Measurements from ENCODE around the gene FAM193B.

FAM193B gene

DNA sequence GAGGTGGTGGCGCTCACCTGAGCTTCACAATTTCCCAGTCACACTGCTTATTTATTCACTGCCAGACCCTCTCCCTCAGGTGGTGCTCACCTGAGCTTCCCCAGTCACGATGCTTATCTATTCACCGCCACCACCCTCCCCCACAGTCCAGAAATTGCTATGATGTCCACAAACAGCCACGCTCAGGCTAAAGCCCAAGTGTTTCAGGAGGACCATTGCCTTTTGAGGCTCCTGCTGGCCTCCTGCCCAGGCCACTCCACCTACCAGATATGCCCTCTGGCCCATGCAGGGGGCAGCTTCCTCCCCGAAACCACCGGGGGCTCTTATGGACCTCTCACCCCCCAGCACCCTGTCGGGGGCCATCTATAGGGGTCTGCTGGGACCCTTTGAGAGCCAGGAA is 61.5 kb downstream of the FAM193B start:
- Histone ChIP-seq H3K36me3 (ENCODE audit: control insufficient read depth, insufficient read depth, low read length) (peaks cover 11% of the 10 kb centered on the region), H3K79me2 (ENCODE audit: control insufficient read depth, insufficient read depth, low read length) (peaks cover 2% of the 10 kb centered on the region), H3K27me3 (ENCODE audit: insufficient read depth, low read length, poor library complexity) (no peaks in the 10 kb centered on the region), H2BK120ac (ENCODE audit: low read depth, low read length) (no peak overlapping the region), H4K8ac (ENCODE audit: low read depth, low read length) (no peak overlapping the region), H3K27ac (ENCODE audit: low read depth, low read length) (no peak overlapping the region), H3K23ac (ENCODE audit: low read length) (no peak overlapping the region), H3K4me2 (ENCODE audit: low read length) (no peak overlapping the region), H3K79me1 (ENCODE audit: low read length) (peaks cover 7% of the 10 kb centered on the region), H4K5ac (ENCODE audit: low read length) (no peak overlapping the region), H2BK5ac (ENCODE audit: low read length) (no peak overlapping the region), H3K4ac (ENCODE audit: low read depth, low read length) (no peak overlapping the region), H3K9ac (ENCODE audit: low read length) (peak overlapping the region; percentile 10), H3K4me3 (ENCODE audit: low read length) (no peak overlapping the region), H2BK15ac (replicated peaks; ENCODE audit: low read depth) (no peak overlapping the region), H3K18ac (ENCODE audit: low read length) (no peak overlapping the region), H2AK5ac (ENCODE audit: low read length) (no peak overlapping the region), H3K4me1 (ENCODE audit: control insufficient read depth, low read depth, low read length) (peaks cover 11% of the 10 kb centered on the region), H3K56ac (ENCODE audit: low read length) (peak overlapping the region; percentile 50)
- no peak for DNase-seq
- no CpG with 5 or more reads among the region's 7 CpGs for WGBS (ENCODE audit: extremely low coverage, insufficient coverage, low lambda C conversion rate)

DNA sequence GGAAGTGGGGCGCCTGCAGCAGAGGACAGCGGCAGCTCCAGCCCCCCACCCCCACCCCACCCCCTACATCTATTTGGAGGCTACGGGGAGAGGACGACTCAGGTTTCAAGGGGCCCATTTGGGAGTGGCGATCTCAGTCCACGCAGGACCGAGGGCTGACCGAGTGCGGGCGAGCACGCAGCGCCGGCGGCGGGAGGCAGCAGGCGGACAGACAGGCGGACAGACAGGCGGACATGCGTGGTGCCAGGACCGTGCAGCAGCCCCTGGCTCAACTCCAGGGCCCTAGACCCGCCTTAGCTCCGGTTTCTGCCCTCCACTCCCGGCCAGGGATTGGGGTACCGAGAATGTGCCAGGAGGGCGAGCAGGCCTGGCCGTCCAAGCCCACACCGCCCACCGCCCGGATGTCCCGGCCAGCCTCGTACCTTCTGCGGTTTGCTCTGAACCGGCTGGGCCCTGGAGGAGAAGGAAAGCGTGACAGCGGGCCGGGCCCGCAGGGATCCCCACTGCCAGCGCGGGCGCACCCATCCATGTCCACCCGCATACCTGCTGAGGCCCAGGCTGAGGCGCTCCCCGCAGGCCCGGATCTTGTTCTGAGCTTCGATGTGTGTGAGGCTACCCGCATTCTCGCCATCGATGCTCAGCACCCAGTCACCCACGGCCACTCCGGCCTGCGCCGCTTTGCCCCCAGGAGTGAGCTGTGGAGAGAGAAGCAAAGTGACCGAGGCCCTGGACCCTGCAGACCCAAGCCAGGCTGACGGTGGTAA is 62.2 kb downstream of the FAM193B start:
- no CpG with 5 or more reads among the region's 54 CpGs for WGBS (ENCODE audit: extremely low coverage, insufficient coverage, low lambda C conversion rate)
- no peak overlapping the region for H4K5ac ChIP-seq (ENCODE audit: low read length)
- no peak overlapping the region for H2BK120ac ChIP-seq (ENCODE audit: low read depth, low read length)
- H3K4me3 ChIP-seq (ENCODE audit: low read length): no peak overlapping the region
- no peak overlapping the region for H3K4me2 ChIP-seq (ENCODE audit: low read length)
- H3K9ac ChIP-seq (ENCODE audit: low read length): no peak overlapping the region
- no peak overlapping the region for H3K4ac ChIP-seq (ENCODE audit: low read depth, low read length)
- peaks cover 7% of the 10 kb centered on the region for H3K79me1 ChIP-seq (ENCODE audit: low read length)
- peaks cover 17% of the 10 kb centered on the region for H3K36me3 ChIP-seq (ENCODE audit: control insufficient read depth, insufficient read depth, low read length)
- no peak overlapping the region for H3K27ac ChIP-seq (ENCODE audit: low read depth, low read length)
- peaks cover 2% of the 10 kb centered on the region for H3K79me2 ChIP-seq (ENCODE audit: control insufficient read depth, insufficient read depth, low read length)
- DNase-seq: no peak
- peaks cover 11% of the 10 kb centered on the region for H3K4me1 ChIP-seq (ENCODE audit: control insufficient read depth, low read depth, low read length)
- peak overlapping the region; percentile 69 for H3K56ac ChIP-seq (ENCODE audit: low read length)
- no peak overlapping the region for H2BK5ac ChIP-seq (ENCODE audit: low read length)
- H2BK15ac ChIP-seq (replicated peaks; ENCODE audit: low read depth): no peak overlapping the region
- no peaks in the 10 kb centered on the region for H3K27me3 ChIP-seq (ENCODE audit: insufficient read depth, low read length, poor library complexity)
- H2AK5ac ChIP-seq (ENCODE audit: low read length): no peak overlapping the region
- no peak overlapping the region for H3K18ac ChIP-seq (ENCODE audit: low read length)
- no peak overlapping the region for H4K8ac ChIP-seq (ENCODE audit: low read depth, low read length)
- no peak overlapping the region for H3K23ac ChIP-seq (ENCODE audit: low read length)

DNA sequence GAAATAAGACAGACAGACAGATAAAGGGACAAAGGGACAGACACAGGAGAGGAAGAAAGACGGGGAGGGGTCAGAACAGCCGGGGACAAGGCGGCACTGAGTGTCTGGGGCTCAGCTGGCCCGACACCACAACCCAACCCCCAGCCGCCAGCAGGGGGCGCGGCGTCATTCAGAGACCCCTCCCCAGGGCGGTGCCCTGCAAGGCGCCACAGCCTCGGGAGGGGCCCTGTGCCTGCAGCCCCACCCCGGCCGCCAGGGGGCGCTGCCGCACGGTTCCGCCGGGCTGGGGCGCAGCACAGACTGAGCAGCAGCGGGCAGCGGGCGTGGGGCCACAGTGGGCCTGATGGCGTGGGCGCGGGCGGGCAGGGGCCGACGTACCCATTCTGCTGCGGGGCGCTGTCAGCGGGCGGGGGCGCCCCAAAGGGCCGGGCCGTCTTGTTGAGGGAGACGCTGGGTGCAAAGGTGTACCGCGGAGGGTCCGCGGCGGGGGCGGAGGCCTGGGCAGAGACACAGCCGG is 62.9 kb downstream of the FAM193B start:
- peaks cover 2% of the 10 kb centered on the region for H3K79me2 ChIP-seq (ENCODE audit: control insufficient read depth, insufficient read depth, low read length)
- H2AK5ac ChIP-seq (ENCODE audit: low read length): no peak overlapping the region
- no peak overlapping the region for H4K5ac ChIP-seq (ENCODE audit: low read length)
- no peak overlapping the region for H3K18ac ChIP-seq (ENCODE audit: low read length)
- H3K4me2 ChIP-seq (ENCODE audit: low read length): no peak overlapping the region
- no peak overlapping the region for H3K23ac ChIP-seq (ENCODE audit: low read length)
- H3K27me3 ChIP-seq (ENCODE audit: insufficient read depth, low read length, poor library complexity): no peaks in the 10 kb centered on the region
- peak; percentile 91 for DNase-seq
- H2BK15ac ChIP-seq (replicated peaks; ENCODE audit: low read depth): no peak overlapping the region
- H3K36me3 ChIP-seq (ENCODE audit: control insufficient read depth, insufficient read depth, low read length): peaks cover 18% of the 10 kb centered on the region
- no CpG with 5 or more reads among the region's 43 CpGs for WGBS (ENCODE audit: extremely low coverage, insufficient coverage, low lambda C conversion rate)
- no peak overlapping the region for H2BK5ac ChIP-seq (ENCODE audit: low read length)
- peak overlapping the region; percentile 76 for H3K56ac ChIP-seq (ENCODE audit: low read length)
- H3K4me1 ChIP-seq (ENCODE audit: control insufficient read depth, low read depth, low read length): peaks cover 11% of the 10 kb centered on the region
- H3K9ac ChIP-seq (ENCODE audit: low read length): peak overlapping the region; percentile 31
- no peak overlapping the region for H2BK120ac ChIP-seq (ENCODE audit: low read depth, low read length)
- H3K27ac ChIP-seq (ENCODE audit: low read depth, low read length): peak overlapping the region; percentile 2
- H3K4me3 ChIP-seq (ENCODE audit: low read length): no peak overlapping the region
- peaks cover 7% of the 10 kb centered on the region for H3K79me1 ChIP-seq (ENCODE audit: low read length)
- no peak overlapping the region for H4K8ac ChIP-seq (ENCODE audit: low read depth, low read length)
- H3K4ac ChIP-seq (ENCODE audit: low read depth, low read length): no peak overlapping the region

DNA sequence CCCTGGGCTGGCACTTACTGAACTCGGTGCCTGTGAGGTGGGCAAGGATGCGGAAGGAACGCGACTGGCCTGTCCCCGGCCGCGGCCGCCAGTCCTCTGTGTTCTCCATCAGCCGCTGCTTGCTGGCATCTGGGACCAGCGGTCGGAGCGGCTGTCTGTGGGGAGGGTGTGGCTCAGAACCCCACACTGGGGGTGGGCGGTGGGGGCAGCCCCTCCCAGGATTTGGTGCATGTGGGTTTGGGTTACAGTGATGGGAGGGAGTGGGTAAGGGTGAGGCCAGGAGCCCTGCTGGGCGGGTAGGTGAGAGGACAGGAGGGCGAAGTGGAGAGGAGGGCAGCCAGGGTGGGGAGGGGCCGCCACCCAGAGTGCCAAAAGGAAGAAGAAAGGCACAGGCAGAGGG is 63.4 kb downstream of the FAM193B start:
- Histone ChIP-seq H3K36me3 (ENCODE audit: control insufficient read depth, insufficient read depth, low read length) (peaks cover 20% of the 10 kb centered on the region), H3K4me1 (ENCODE audit: control insufficient read depth, low read depth, low read length) (peaks cover 11% of the 10 kb centered on the region), H2BK120ac (ENCODE audit: low read depth, low read length) (no peak overlapping the region), H4K5ac (ENCODE audit: low read length) (no peak overlapping the region), H3K23ac (ENCODE audit: low read length) (no peak overlapping the region), H4K8ac (ENCODE audit: low read depth, low read length) (no peak overlapping the region), H3K4me3 (ENCODE audit: low read length) (no peak overlapping the region), H3K18ac (ENCODE audit: low read length) (no peak overlapping the region), H2BK5ac (ENCODE audit: low read length) (no peak overlapping the region), H3K4me2 (ENCODE audit: low read length) (no peak overlapping the region), H3K27ac (ENCODE audit: low read depth, low read length) (peak overlapping the region; percentile 2), H3K79me2 (ENCODE audit: control insufficient read depth, insufficient read depth, low read length) (no peaks in the 10 kb centered on the region), H2AK5ac (ENCODE audit: low read length) (no peak overlapping the region), H3K79me1 (ENCODE audit: low read length) (peaks cover 7% of the 10 kb centered on the region), H3K27me3 (ENCODE audit: insufficient read depth, low read length, poor library complexity) (no peaks in the 10 kb centered on the region), H3K56ac (ENCODE audit: low read length) (peak overlapping the region; percentile 76), H2BK15ac (replicated peaks; ENCODE audit: low read depth) (no peak overlapping the region), H3K4ac (ENCODE audit: low read depth, low read length) (no peak overlapping the region), H3K9ac (ENCODE audit: low read length) (peak overlapping the region; percentile 31)
- no peak for DNase-seq
- no CpG with 5 or more reads among the region's 16 CpGs for WGBS (ENCODE audit: extremely low coverage, insufficient coverage, low lambda C conversion rate)

DNA sequence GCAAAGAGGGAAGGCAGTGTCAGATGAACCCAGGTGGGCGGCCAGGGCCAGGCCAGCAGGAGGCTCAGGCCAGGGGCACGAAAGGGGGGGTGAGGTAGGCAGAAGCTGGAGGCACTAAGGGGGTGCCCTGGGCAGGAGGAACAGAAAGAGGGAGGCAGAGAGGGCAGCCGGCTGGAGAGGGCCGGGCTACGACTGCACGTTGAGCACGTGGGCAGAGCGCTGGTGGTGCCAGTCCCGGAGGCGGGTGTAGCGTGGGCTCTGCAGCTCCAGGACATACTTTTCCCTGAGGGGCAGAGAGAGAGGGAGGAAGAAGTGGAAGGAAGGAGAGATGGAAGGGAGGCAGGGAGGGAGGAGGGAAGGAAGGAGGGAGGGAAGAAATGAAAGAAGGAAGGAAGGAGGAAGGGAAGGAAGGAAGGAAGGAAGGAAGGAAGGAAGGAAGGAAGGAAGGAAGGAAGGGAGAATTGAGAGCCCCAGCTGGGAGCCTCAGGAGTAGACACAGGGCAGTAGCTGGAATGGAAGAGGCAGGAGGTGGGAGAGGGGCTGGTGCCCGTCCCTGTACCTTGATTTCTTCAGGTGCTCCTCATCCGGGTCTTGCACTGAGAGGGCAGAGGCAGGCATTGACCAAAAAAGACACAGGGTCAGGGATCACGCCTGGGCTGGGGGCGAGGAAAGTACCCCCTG is 63.9 kb downstream of the FAM193B start:
- H3K4me3 ChIP-seq (ENCODE audit: low read length): no peak overlapping the region
- no peak overlapping the region for H2BK5ac ChIP-seq (ENCODE audit: low read length)
- H3K23ac ChIP-seq (ENCODE audit: low read length): no peak overlapping the region
- no peaks in the 10 kb centered on the region for H3K27me3 ChIP-seq (ENCODE audit: insufficient read depth, low read length, poor library complexity)
- H3K27ac ChIP-seq (ENCODE audit: low read depth, low read length): no peak overlapping the region
- H3K4me1 ChIP-seq (ENCODE audit: control insufficient read depth, low read depth, low read length): peaks cover 7% of the 10 kb centered on the region
- peaks cover 7% of the 10 kb centered on the region for H3K79me1 ChIP-seq (ENCODE audit: low read length)
- no peak overlapping the region for H4K5ac ChIP-seq (ENCODE audit: low read length)
- H3K4ac ChIP-seq (ENCODE audit: low read depth, low read length): no peak overlapping the region
- peaks cover 20% of the 10 kb centered on the region for H3K36me3 ChIP-seq (ENCODE audit: control insufficient read depth, insufficient read depth, low read length)
- peak overlapping the region; percentile 76 for H3K56ac ChIP-seq (ENCODE audit: low read length)
- no peak overlapping the region for H2BK15ac ChIP-seq (replicated peaks; ENCODE audit: low read depth)
- no CpG with 5 or more reads among the region's 15 CpGs for WGBS (ENCODE audit: extremely low coverage, insufficient coverage, low lambda C conversion rate)
- H4K8ac ChIP-seq (ENCODE audit: low read depth, low read length): no peak overlapping the region
- H2AK5ac ChIP-seq (ENCODE audit: low read length): no peak overlapping the region
- H3K9ac ChIP-seq (ENCODE audit: low read length): no peak overlapping the region
- no peak overlapping the region for H3K4me2 ChIP-seq (ENCODE audit: low read length)
- DNase-seq: no peak
- H3K79me2 ChIP-seq (ENCODE audit: control insufficient read depth, insufficient read depth, low read length): no peaks in the 10 kb centered on the region
- no peak overlapping the region for H2BK120ac ChIP-seq (ENCODE audit: low read depth, low read length)
- H3K18ac ChIP-seq (ENCODE audit: low read length): no peak overlapping the region

All from mesendoderm (in vitro differentiated cells).